K562 (cell line): ENCODE results near the gene ADARB2. TPM values are rescaled to one million over a fixed set of nuclear protein-coding genes. Genes with fewer than 3 reads are reported as not detected.
A peak's percentile ranks its signal among the peaks of the same experiment; 100 is the strongest.

Experiments used
- ATAC-seq: fragments of 200-7000 bp; cut with Tn5 transposase; 3 replicates; pipeline ENCODE4 v1.9.1; 2020; ENCODE audit warnings: moderate library complexity
- BruUV-seq: library from RNA; stranded (reverse); fragments of 400-500 nt; replicated peaks from 2 replicates; lab custom pipeline; 2021; lab: Mats Ljungman, UMichigan
- CTCF ChIA-PET: fragments of 300-600 bp; formaldehyde crosslinking; extraction: SDS; loops from one replicate; lab custom pipeline; 2021; ENCODE audit warnings: low intra/inter-chr PET ratio; lab: Yijun Ruan, JAX
- POLR2A ChIA-PET: fragments of 300-600, 350-650 bp; sonication (Branson Sonifier 250); formaldehyde crosslinking; extraction: SDS; loops from one replicate; lab custom pipeline; 2021; ENCODE audit warnings: antibody characterized with exemption, inconsistent platforms; lab: Yijun Ruan, JAX
- DNase-seq, 4 experiments: peaks; one replicate each; pipeline versions ENCODE4 v3.0.0 to v3.0.0-alpha.2; 2011 to 2018; ENCODE audit warnings: low spot score in 3 of 4, mixed read lengths in 3 of 4; ENCODE audit errors: extremely low read depth in 1 of 4
- FAIRE-seq: peaks from 2 replicates; lab custom pipeline; 2011; peaks lifted over from hg19 to GRCh38; lab: Jason Lieb, UNC
- H2AFZ ChIP-seq: 2 replicates; pipeline ENCODE4 v1.6.0; 2011; ENCODE audit warnings: low read depth, low read length, control low read depth, inconsistent platforms
- H3K27ac ChIP-seq: fragments of 200-600 bp; 3 replicates; pipeline ENCODE4 v1.8.0; 2011; ENCODE audit warnings: low read depth, mild to moderate bottlenecking, control low read depth, inconsistent platforms, low read length, moderate library complexity, mixed read lengths; ENCODE audit errors: extremely low read depth
- H3K27me3 ChIP-seq, 2 experiments: fragments of 300-600 bp in 1 of 2; 2 replicates in 1 of 2; 3 replicates in 1 of 2; pipeline versions ENCODE4 v1.6.0 to v1.8.0; 2011; ENCODE audit warnings: inconsistent platforms in 2 of 2, low read length in 2 of 2, mild to moderate bottlenecking in 1 of 2, mixed read lengths in 1 of 2, moderate library complexity in 1 of 2; ENCODE audit not compliant: control insufficient read depth in 2 of 2, insufficient read depth in 2 of 2
- H3K36me3 ChIP-seq: fragments of 300-600 bp; 3 replicates; pipeline ENCODE4 v1.8.0; 2011; ENCODE audit warnings: mild to moderate bottlenecking, low read length, inconsistent platforms; ENCODE audit not compliant: control insufficient read depth, insufficient read depth
- H3K4me1 ChIP-seq, 2 experiments: fragments of 200-600 bp in 1 of 2; replicated peaks in 1 of 2; 2 replicates in 1 of 2; 3 replicates in 1 of 2; pipeline versions ENCODE4 v1.5.1 to v1.8.0; 2011; ENCODE audit warnings: inconsistent platforms in 2 of 2, low read length in 2 of 2, mild to moderate bottlenecking in 1 of 2, mixed read lengths in 1 of 2, moderate library complexity in 1 of 2; ENCODE audit not compliant: control insufficient read depth in 2 of 2, insufficient read depth in 2 of 2
- H3K4me2 ChIP-seq: 2 replicates; pipeline ENCODE4 v1.6.1; 2011; ENCODE audit warnings: low read length, control low read depth, inconsistent platforms, mixed read lengths; ENCODE audit not compliant: insufficient read depth
- H3K4me3 ChIP-seq: fragments of 200-600 bp; sonication (generic), shearing (Covaris generic); 2 replicates; pipeline ENCODE4 v1.5.1; 2016; ENCODE audit warnings: control low read depth, inconsistent platforms
- H3K79me2 ChIP-seq: fragments of 200-600 bp; 3 replicates; pipeline ENCODE4 v1.8.0; 2011; ENCODE audit warnings: low read length, inconsistent platforms; ENCODE audit not compliant: control insufficient read depth, insufficient read depth
- H3K9ac ChIP-seq, 2 experiments: 2 replicates each; pipeline versions ENCODE4 v1.6.0 to v1.6.1; 2011; ENCODE audit warnings: low read depth in 2 of 2, low read length in 2 of 2, control low read depth in 1 of 2, inconsistent platforms in 1 of 2, mild to moderate bottlenecking in 1 of 2, mixed read lengths in 1 of 2; ENCODE audit not compliant: insufficient read depth in 1 of 2
- H3K9me1 ChIP-seq: one replicate; pipeline ENCODE4 v1.6.0; 2011; ENCODE audit warnings: inconsistent platforms, mild to moderate bottlenecking, low read length, moderate library complexity; ENCODE audit not compliant: control insufficient read depth, insufficient read depth
- H3K9me3 ChIP-seq: replicated peaks from 2 replicates; pipeline ENCODE4 v1.5.1; 2011; ENCODE audit warnings: low read depth, low read length, inconsistent platforms; ENCODE audit not compliant: control insufficient read depth, insufficient read depth
- H4K20me1 ChIP-seq: replicated peaks from 2 replicates; pipeline ENCODE4 v1.6.1; 2011; ENCODE audit warnings: low read length, inconsistent platforms, mixed read lengths; ENCODE audit not compliant: control insufficient read depth, insufficient read depth
- CHCHD3 ChIP-seq: fragments of 250-450 bp; sonication (Bioruptor Pico); IDR thresholded peaks from 2 replicates; pipeline ENCODE4 v2.1.2; 2022; ENCODE audit warnings: mild to moderate bottlenecking
- DNMT1 ChIP-seq: fragments of 450-650 bp; IDR thresholded peaks from 2 replicates; pipeline ENCODE4 v1.6.1; 2016; ENCODE audit warnings: antibody characterized with exemption, mild to moderate bottlenecking
- HDAC3 ChIP-seq: fragments of 450-650 bp; IDR thresholded peaks from 2 replicates; pipeline ENCODE4 v1.6.1; 2018; ENCODE audit warnings: borderline replicate concordance, mild to moderate bottlenecking, moderate library complexity; ENCODE audit not compliant: partially characterized antibody
- HDGF ChIP-seq: fragments of 450-650 bp; IDR thresholded peaks from 2 replicates; pipeline ENCODE4 v1.6.1; 2016
- MAFK ChIP-seq: IDR thresholded peaks from 2 replicates; pipeline ENCODE4 v1.6.1; 2011; ENCODE audit warnings: low read length, improper control_type of control experiment
- MYNN ChIP-seq, 2 experiments: sonication (generic); formaldehyde crosslinking in 1 of 2; IDR thresholded peaks; 2 replicates each; pipeline versions ENCODE4 v1.5.0 to v1.6.1; 2016 to 2020; ENCODE audit warnings: antibody characterized with exemption in 1 of 2, missing genetic modification reagents in 1 of 2
- NONO ChIP-seq, 2 experiments: fragments of 200-400 bp in 1 of 2; fragments of 450-650 bp in 1 of 2; formaldehyde crosslinking in 1 of 2; IDR thresholded peaks; 2 replicates each; pipeline ENCODE4 v1.6.1; 2017; ENCODE audit warnings: low read depth in 2 of 2, mild to moderate bottlenecking in 2 of 2, moderate library complexity in 2 of 2, low read length in 1 of 2
- NRF1 ChIP-seq, 2 experiments: fragments of 450-650 bp; IDR thresholded peaks in 1 of 2; conservative IDR thresholded peaks in 1 of 2; 2 replicates each; pipeline ENCODE4 v1.6.1; 2014; ENCODE audit warnings: mild to moderate bottlenecking in 2 of 2
- PHF8 ChIP-seq: fragments of 200-600 bp; sonication (generic); IDR thresholded peaks from 2 replicates; pipeline ENCODE4 v1.6.1; 2012; ENCODE audit warnings: mixed run types, mild to moderate bottlenecking, inconsistent platforms, low read length, moderate library complexity, borderline replicate concordance
- RBFOX2 ChIP-seq: fragments of 200-400 bp; formaldehyde crosslinking; IDR thresholded peaks from 2 replicates; pipeline ENCODE4 v1.6.1; 2017; ENCODE audit warnings: low read depth, mild to moderate bottlenecking, low read length, moderate library complexity
- SIN3B ChIP-seq: fragments of 450-650 bp; IDR thresholded peaks from 2 replicates; pipeline ENCODE4 v1.6.1; 2017; ENCODE audit warnings: low read depth, mild to moderate bottlenecking, moderate library complexity
- SP2 ChIP-seq: IDR thresholded peaks from 2 replicates; pipeline ENCODE4 v1.6.1; 2011; ENCODE audit warnings: mild to moderate bottlenecking, low read depth, low read length, moderate library complexity; ENCODE audit not compliant: poor library complexity, severe bottlenecking; ENCODE audit errors: extremely low read depth
- SPI1 ChIP-seq: IDR thresholded peaks from 2 replicates; pipeline ENCODE4 v1.6.1; 2011; ENCODE audit warnings: low read depth, low read length, control low read depth, borderline replicate concordance
- SUPT5H ChIP-seq: fragments of 450-650 bp; IDR thresholded peaks from 2 replicates; pipeline ENCODE4 v1.6.1; 2016
- ZNF644 ChIP-seq: fragments of 200-800 bp; sonication (Bioruptor generic); IDR thresholded peaks from 2 replicates; pipeline ENCODE4 v1.6.1; 2016; ENCODE audit warnings: low read depth, missing genetic modification characterization, missing compliant biosample characterization
- ZSCAN32 ChIP-seq: fragments of 450-650 bp; formaldehyde crosslinking; IDR thresholded peaks from 2 replicates; pipeline ENCODE4 v1.4.0; 2020; ENCODE audit warnings: mild to moderate bottlenecking, moderate library complexity
- WGBS: fragments of 100-300 bp; shearing (Covaris generic); methylation state at CpG from one replicate; pipeline ENCODE4 v1.1.6; 2016; ENCODE audit warnings: low coverage, mixed read lengths; ENCODE audit not compliant: insufficient coverage; ENCODE audit errors: missing lambda C conversion rate; 5-methylcytosine and 5-hydroxymethylcytosine counted together
- in situ Hi-C: fragments of 300-500 bp; cut with MboI; formaldehyde crosslinking; loops from 4 replicates; pipeline ENCODE4 v1.15.0; 2018; ENCODE audit warnings: inconsistent platforms, mixed read lengths
- intact Hi-C: fragments of 100-400 bp; cut with micrococcal nuclease; formaldehyde crosslinking; loops from 2 replicates; pipeline ENCODE4 v1.14.2; 2022
- polyA plus RNA-seq, 8 experiments: library from polyadenylated mRNA; depleted of rRNA in 4 of 8; stranded (reverse) in 5 of 8; unstranded in 3 of 8; fragments of >200 nt; fragmentation: Nextera tagmentation in 2 of 8; fragmentation: Illumina TruSeq in 1 of 8; extraction: Ambion mirVana in 2 of 8; extraction: Trizol in 1 of 8; gene quantifications; 2 replicates each; pipeline versions ENCODE4 v1.2.1 to v1.2.3, GENCODE V29; 2011 to 2014; ENCODE audit warnings: inconsistent platforms in 1 of 8, missing spikeins in 1 of 8
- total RNA-seq, 7 experiments: library from RNA; depleted of rRNA in 6 of 7; stranded (reverse); fragments of >200 nt in 6 of 7; fragmentation: Illumina TruSeq in 2 of 7; extraction: Trizol in 2 of 7; gene quantifications; 2 replicates each; pipeline versions ENCODE4 v1.2.1 to v1.2.3, GENCODE V29; 2011 to 2021; ENCODE audit warnings: low replicate concordance in 1 of 7

The ADARB2 gene
- total and polyA plus RNA-seq, 9 of the 15 experiments (the other 6 are each of a cell fraction or from before 2014, with no cell fraction given) = not detected

DNA sequence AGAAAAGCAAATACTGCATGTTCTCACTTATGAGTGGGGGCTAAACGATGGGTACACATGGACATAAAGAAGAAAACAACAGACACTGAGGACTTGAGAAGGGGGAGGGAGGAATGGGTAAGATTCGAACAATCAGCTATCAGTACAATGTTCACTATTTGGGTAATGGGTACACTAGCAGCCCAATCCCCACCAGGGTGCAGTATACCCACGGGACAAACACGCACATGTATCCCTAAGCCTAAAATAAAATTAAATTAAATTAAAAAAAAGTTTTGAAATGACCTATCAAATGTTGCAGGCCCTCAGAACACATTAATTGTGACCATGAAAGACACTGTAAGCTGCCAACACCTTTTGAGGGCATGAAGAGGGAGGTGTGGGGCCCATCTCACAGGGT is 365.1 kb downstream of the ADARB2 start (continued):
- TF ChIP-seq ZSCAN32 (no peak), NRF1 (conservative IDR thresholded peaks at IDR 0.05 in 1 of 2, IDR thresholded peaks at IDR 0.05 in 1 of 2) (no peak), CHCHD3 (CRISPR knock-in tag) (no peak), HDAC3 (no peak), PHF8 (no peak), MYNN (IDR thresholded peaks at IDR 0.05) (no peak), MYNN (CRISPR knock-in tag; IDR thresholded peaks at IDR 0.05) (no peak), NONO (IDR thresholded peaks at IDR 0.05; ENCODE audit: low read depth in 2 of 2, low read length in 1 of 2) (no peak), SUPT5H (no peak), SP2 (no peak), ZNF644 (no peak), MAFK (no peak), SIN3B (no peak), HDGF (no peak)
- TF ChIP-seq, all 486 proteins: peak for 0

DNA sequence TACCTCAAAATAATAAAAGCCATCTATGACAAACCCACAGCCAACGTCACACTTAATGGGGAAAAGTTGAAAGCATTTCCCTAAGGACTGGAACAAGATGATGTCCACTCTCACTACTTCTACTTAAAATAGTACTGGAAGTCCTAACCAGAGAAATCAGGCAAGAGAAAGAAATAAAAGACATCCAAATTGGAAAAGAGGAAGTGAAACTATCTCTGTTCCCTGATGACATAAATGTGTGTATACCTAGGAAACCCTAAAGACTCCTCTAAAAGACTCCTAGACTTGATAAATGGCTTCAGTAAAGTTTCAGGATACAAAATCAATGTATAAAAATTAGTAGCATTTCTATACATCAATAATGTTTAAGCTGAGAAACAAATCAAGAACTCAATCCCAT is 367.0 kb downstream of the ADARB2 start:
- Histone ChIP-seq H3K27ac (no peak overlapping the region), H3K27me3 (peaks cover 2 to 42% of the 10 kb centered on the region in 2 experiments), H4K20me1 (peaks cover 4% of the 10 kb centered on the region; the same call in 1 of the 2 replicates), H3K4me1 (peaks cover 0 to 4% of the 10 kb centered on the region in 2 experiments; a peak in 1 of 5 replicates), H3K79me2 (no peaks in the 10 kb centered on the region), H3K36me3 (no peaks in the 10 kb centered on the region), H3K9me1 (no peaks in the 10 kb centered on the region), H2AFZ (no peak overlapping the region), H3K4me2 (no peak overlapping the region), H3K4me3 (no peak overlapping the region), H3K9ac (no peak overlapping the region), H3K9me3 (no peaks in the 10 kb centered on the region)
- 0% methylated on average over 1 of the region's 1 CpG for WGBS
- CTCF ChIA-PET = no interaction called here
- POLR2A ChIA-PET = interaction anchor here (0.7 kb wide), 1 partner anchor 756 kb away, joined by 3 read pairs; no protein-coding TSS in a partner anchor
- FAIRE-seq (no peak), DNase-seq (no peak), ATAC-seq (no peak)
- TF ChIP-seq RBFOX2 = no peak
- TF ChIP-seq SPI1 = peak; percentile 62; the same call in 1 of the 2 replicates
- TF ChIP-seq DNMT1 = no peak
- in situ Hi-C loops (no loop called here), intact Hi-C loops (no loop called here)
- no TSS peak for BruUV-seq
